Mesothelial cell of epicardium (in vitro differentiated cells): ENCODE results near the gene PFDN4. TPM values are rescaled to one million over a fixed set of nuclear protein-coding genes. Genes with fewer than 3 reads are reported as not detected.

Experiments used
- DNase-seq, 2 experiments: peaks; one replicate each; pipeline ENCODE4 v3.0.0; 2021; ENCODE audit warnings: low spot score in 2 of 2; ENCODE audit not compliant: unreplicated experiment in 2 of 2
- H3K27ac Mint-ChIP-seq: 2 replicates; pipeline ENCODE4 v1.8.0; 2021; ENCODE audit warnings: mixed read lengths
- H3K27me3 Mint-ChIP-seq: 2 replicates; pipeline ENCODE4 v1.8.0; 2021; ENCODE audit warnings: low read depth, mixed read lengths
- H3K36me3 Mint-ChIP-seq: 2 replicates; pipeline ENCODE4 v1.8.0; 2021; ENCODE audit warnings: mixed read lengths
- H3K4me1 Mint-ChIP-seq: 2 replicates; pipeline ENCODE4 v1.8.0; 2021; ENCODE audit warnings: mixed read lengths
- H3K4me3 Mint-ChIP-seq: 2 replicates; pipeline ENCODE4 v1.8.0; 2021; ENCODE audit warnings: mild to moderate bottlenecking, moderate library complexity, mixed read lengths
- H3K9me3 Mint-ChIP-seq: 2 replicates; pipeline ENCODE4 v1.8.0; 2021; ENCODE audit warnings: mixed read lengths
- total RNA-seq: library from RNA; stranded (reverse); gene quantifications from 3 replicates; pipeline ENCODE4 v1.2.1, GENCODE V29; 2021
- TF ChIP-seq, protein P1 (sequence below): fragments of 200-600 bp; sonication (generic); IDR thresholded peaks from one replicate; pipeline ENCODE4 v1.5.0; 2021; ENCODE audit warnings: antibody characterized with exemption; ENCODE audit not compliant: unreplicated experiment

PFDN4 gene
- total RNA-seq, 1 donor from 2014 or later: 26.0 TPM

DNA sequence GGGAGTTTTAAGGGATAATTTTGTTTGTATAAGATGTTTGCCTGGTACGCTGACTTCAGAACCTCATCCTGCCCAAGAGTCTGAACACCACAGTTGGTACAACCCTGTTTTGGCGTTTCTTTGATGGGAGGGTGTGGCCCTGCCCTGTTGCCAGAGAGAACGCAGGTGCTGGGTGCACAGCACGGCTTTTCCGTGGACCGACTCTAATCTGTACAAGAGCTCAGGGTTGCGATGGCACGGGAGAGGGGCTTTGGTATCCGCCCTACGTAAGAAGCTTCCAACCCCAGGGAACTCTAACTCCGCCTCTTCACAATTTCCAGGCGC, 35.4 kb upstream of the PFDN4 start:
- peak overlapping the region; percentile 70 for H3K4me3 Mint-ChIP-seq
- H3K36me3 Mint-ChIP-seq: no peaks in the 10 kb centered on the region
- no peaks in the 10 kb centered on the region for H3K9me3 Mint-ChIP-seq
- no peak overlapping the region for H3K27ac Mint-ChIP-seq
- H3K4me1 Mint-ChIP-seq: peaks cover 44% of the 10 kb centered on the region
- H3K27me3 Mint-ChIP-seq: peaks cover 57% of the 10 kb centered on the region
- TF ChIP-seq, protein P1, sequence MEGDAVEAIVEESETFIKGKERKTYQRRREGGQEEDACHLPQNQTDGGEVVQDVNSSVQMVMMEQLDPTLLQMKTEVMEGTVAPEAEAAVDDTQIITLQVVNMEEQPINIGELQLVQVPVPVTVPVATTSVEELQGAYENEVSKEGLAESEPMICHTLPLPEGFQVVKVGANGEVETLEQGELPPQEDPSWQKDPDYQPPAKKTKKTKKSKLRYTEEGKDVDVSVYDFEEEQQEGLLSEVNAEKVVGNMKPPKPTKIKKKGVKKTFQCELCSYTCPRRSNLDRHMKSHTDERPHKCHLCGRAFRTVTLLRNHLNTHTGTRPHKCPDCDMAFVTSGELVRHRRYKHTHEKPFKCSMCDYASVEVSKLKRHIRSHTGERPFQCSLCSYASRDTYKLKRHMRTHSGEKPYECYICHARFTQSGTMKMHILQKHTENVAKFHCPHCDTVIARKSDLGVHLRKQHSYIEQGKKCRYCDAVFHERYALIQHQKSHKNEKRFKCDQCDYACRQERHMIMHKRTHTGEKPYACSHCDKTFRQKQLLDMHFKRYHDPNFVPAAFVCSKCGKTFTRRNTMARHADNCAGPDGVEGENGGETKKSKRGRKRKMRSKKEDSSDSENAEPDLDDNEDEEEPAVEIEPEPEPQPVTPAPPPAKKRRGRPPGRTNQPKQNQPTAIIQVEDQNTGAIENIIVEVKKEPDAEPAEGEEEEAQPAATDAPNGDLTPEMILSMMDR: no peak
- no peak for DNase-seq

DNA sequence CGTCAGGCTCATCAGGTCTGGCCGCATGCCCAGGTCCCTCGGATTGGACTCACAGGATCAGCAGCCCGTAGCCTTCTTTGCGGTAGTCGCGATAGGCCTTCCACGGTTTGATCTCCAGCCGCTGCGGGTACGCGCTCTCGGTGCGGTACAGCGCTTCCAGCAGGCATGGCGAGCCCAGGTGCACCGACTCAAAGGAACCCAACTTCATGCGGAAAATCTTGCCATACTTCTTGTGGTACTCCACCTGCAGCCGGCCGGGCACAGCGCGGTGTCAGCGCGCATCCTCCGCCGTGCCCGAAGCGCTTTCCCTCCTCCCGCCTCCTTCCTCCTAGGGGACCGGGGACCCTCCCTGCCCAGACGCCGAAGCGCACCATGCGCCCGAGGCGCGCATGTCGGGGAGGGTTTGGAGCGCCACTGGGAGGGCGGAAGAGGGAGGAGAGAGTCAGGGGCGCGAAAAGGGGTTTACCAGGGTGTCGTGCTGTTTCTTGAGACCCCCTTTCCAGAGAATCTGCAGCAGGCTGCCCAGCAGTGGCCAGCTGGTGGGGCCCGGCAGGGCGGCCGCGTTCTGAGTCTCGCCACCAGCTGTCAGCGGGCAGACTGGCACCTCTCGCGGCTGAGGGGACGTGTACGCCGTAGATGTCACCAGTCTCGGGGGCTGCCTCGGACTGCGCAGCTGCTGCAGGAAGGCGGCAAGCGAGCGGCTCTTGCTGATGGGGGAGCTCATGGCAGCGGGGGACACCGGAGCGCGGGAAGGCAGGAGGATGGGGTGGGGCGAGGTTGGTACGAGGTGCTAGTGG, 34.8 kb upstream of the PFDN4 start:
- H3K27ac Mint-ChIP-seq: no peak overlapping the region
- H3K36me3 Mint-ChIP-seq: no peaks in the 10 kb centered on the region
- H3K4me1 Mint-ChIP-seq: peaks cover 40% of the 10 kb centered on the region
- peaks cover 57% of the 10 kb centered on the region for H3K27me3 Mint-ChIP-seq
- TF ChIP-seq, protein P1: no peak
- peak overlapping the region; percentile 70 for H3K4me3 Mint-ChIP-seq
- no peaks in the 10 kb centered on the region for H3K9me3 Mint-ChIP-seq
- DNase-seq: peak in 1 of 2 experiments; percentile 50

DNA sequence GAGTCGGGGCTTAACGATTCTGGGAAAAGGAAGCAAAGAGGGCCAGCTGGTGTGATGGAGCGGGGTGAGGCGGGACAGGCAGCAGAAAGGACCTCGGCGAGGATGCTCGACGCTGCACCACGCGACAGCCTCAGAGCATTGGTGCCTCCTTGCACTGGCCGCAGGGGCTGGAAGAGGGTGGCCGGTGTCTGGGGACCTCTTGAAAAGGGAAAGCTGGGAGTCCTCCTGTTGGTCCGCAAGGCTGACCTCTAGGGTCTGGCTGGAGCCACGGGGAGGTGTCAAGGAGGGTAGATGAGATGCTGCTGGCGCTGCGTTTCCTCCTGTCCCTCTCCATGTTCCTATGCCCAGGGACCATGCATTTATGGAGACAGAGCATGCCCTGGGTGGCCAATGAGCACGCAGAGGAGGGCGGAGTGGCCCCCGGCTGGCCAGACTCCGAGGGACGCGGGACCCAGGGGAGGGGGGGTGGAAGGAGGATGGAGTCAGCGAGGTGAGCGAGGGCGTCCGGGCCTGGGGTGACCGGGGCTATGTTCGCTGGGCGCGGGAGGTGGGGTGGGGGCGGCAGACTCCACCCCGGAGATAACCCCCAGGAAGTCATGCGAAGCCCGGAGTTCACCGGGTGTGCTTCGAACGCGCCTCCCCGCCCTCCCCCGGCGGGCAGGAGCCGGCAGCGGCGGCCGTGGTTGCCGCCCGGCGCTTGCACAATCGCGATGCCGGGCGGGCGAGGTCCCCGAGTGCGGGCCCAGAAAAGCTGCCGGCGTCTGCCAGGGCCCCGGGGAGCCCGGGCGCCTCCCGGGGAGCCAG, 34.0 kb upstream of the PFDN4 start, which contains the start of gene CYP24A1:
Gene CYP24A1, minus strand, starts transcription at position 334 of the 804 bp plus-strand sequence. CDS start 407 bp downstream, outside the sequence.
- TF ChIP-seq, protein P1: no peak
- Mint-ChIP-seq H3K4me1 (peaks cover 35% of the 10 kb centered on the region), H3K27ac (no peak within 1 kb of the TSS), H3K4me3 (peak within 1 kb of the TSS; percentile 70), H3K9me3 (no peaks in the 10 kb centered on the region), H3K27me3 (peaks cover 57% of the 10 kb centered on the region), H3K36me3 (no peaks in the 10 kb centered on the region)
- peak in 1 of 2 experiments; percentile 46 for DNase-seq

DNA sequence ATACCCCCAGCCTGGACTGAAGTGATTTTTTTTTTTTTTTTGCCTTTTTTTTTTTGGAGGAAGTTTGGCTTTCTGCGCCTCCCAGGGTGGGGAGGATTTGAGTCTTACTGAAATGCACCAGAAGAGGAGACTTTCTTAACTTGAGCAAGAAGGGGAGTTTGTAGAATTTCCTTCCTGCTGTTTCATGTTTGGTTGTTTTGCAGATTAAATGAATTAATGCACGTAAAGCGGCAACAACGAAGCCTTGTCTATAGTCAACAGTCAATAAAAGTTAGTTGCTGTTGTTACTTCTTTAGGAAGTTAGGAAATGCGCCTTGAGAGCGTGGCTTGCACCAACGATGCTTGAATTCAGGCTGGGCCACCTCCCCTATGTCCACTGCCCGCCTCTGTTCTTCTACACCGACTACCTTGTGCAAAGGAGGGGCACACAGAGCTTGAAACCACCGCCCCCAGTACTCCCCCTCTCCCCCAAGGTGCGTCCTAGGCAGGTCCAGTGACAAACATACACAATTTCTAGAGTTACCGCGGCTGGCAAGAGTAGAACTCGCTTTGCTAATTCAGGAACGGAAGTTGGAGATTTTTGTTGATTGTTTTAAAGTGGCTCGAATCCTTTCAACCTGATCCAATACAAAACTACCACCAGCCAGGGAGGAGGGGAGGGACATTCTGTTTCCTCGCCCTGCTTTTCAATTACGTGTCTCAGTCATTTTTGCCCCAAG, 33.3 kb upstream of the PFDN4 start:
- peaks cover 52% of the 10 kb centered on the region for H3K27me3 Mint-ChIP-seq
- H3K27ac Mint-ChIP-seq: no peak overlapping the region
- no peak for DNase-seq
- TF ChIP-seq, protein P1: no peak
- H3K36me3 Mint-ChIP-seq: no peaks in the 10 kb centered on the region
- no peaks in the 10 kb centered on the region for H3K9me3 Mint-ChIP-seq
- peak overlapping the region; percentile 65 for H3K4me3 Mint-ChIP-seq
- H3K4me1 Mint-ChIP-seq: peaks cover 31% of the 10 kb centered on the region

DNA sequence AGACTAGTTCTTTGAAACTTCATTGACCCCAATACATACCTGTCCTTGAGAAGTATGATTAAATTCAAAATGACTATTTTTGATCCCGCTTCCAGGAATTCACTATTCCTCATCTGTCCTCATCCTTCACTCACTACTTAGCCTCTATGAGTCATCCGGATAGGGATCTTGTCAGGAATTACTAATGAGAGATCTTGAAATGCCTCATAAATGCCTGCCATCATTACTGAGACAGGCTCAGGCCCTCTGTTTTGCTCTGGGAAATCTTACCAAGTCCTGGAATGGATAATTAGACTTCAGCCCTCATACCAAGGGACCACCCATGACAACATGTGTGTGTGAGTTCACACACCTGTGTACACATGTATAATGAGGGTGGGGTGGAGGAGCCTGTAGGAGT, 31.3 kb upstream of the PFDN4 start:
- no peak for DNase-seq
- TF ChIP-seq, protein P1: no peak
- H3K36me3 Mint-ChIP-seq: no peaks in the 10 kb centered on the region
- H3K27me3 Mint-ChIP-seq: peaks cover 37% of the 10 kb centered on the region
- H3K4me3 Mint-ChIP-seq: no peak overlapping the region
- no peak overlapping the region for H3K27ac Mint-ChIP-seq
- no peaks in the 10 kb centered on the region for H3K9me3 Mint-ChIP-seq
- peaks cover 31% of the 10 kb centered on the region for H3K4me1 Mint-ChIP-seq
